H1 (cell line): ENCODE results near the gene SAA2. TPM values are rescaled to one million over a fixed set of nuclear protein-coding genes. Genes with fewer than 3 reads are reported as not detected.

Experiments
- CTCF ChIA-PET: fragments of 300-600 bp; sonication (Branson Sonifier 250); formaldehyde crosslinking; loops from one replicate; lab custom pipeline; 2021; ENCODE audit not compliant: partially characterized antibody; lab: Charles Lee
- POLR2A ChIA-PET: fragments of 300-600 bp; sonication (Branson Sonifier 250); formaldehyde crosslinking; loops from one replicate; lab custom pipeline; 2021; ENCODE audit warnings: inconsistent platforms; ENCODE audit not compliant: partially characterized antibody; lab: Charles Lee
- DNase-seq, 2 experiments: peaks; one replicate each; pipeline versions ENCODE4 v3.0.0 to v3.0.0-alpha.2; 2010 to 2022; ENCODE audit warnings: low spot score in 2 of 2, low read depth in 1 of 2, mixed read lengths in 1 of 2
- FAIRE-seq: peaks from 2 replicates; lab custom pipeline; 2011; peaks lifted over from hg19 to GRCh38; lab: Jason Lieb, UNC
- H2AFZ ChIP-seq: 2 replicates; pipeline ENCODE4 v1.8.1; 2012; ENCODE audit warnings: low read length, inconsistent platforms
- H2AK5ac ChIP-seq: 2 replicates; pipeline ENCODE4 v1.6.1; 2013; ENCODE audit warnings: low read depth, low read length
- H2BK120ac ChIP-seq: replicated peaks from 2 replicates; pipeline ENCODE3; 2013; ENCODE audit warnings: low read depth, low read length, inconsistent platforms
- H2BK12ac ChIP-seq: 2 replicates; pipeline ENCODE4 v1.6.1; 2013; ENCODE audit warnings: low read depth, low read length
- H2BK15ac ChIP-seq: 2 replicates; pipeline ENCODE4 v1.6.1; 2013; ENCODE audit warnings: low read length
- H2BK20ac ChIP-seq: 2 replicates; pipeline ENCODE4 v1.6.1; 2013; ENCODE audit warnings: low read length
- H2BK5ac ChIP-seq: 2 replicates; pipeline ENCODE4 v1.6.1; 2013; ENCODE audit warnings: low read depth, low read length
- H3K14ac ChIP-seq: 2 replicates; pipeline ENCODE4 v1.6.1; 2013; ENCODE audit warnings: inconsistent platforms; ENCODE audit not compliant: insufficient read length
- H3K18ac ChIP-seq: 2 replicates; pipeline ENCODE4 v1.6.1; 2013; ENCODE audit warnings: low read length; ENCODE audit errors: extremely low read depth
- H3K23ac ChIP-seq: 2 replicates; pipeline ENCODE4 v1.6.1; 2013; ENCODE audit warnings: inconsistent platforms; ENCODE audit not compliant: insufficient read length
- H3K23me2 ChIP-seq: 2 replicates; pipeline ENCODE4 v1.6.1; 2013; ENCODE audit warnings: low read depth, low read length
- H3K27ac ChIP-seq: 2 replicates; pipeline ENCODE4 v1.6.1; 2011; ENCODE audit warnings: low read depth, low read length, inconsistent platforms
- H3K27me3 ChIP-seq, 4 experiments: replicated peaks in 1 of 4; 1 replicate in 1 of 4; 2 replicates in 3 of 4; pipeline versions ENCODE4 v1.6.1 to v1.8.1; 2011 to 2013; ENCODE audit warnings: low read length in 3 of 4, mild to moderate bottlenecking in 3 of 4, inconsistent platforms in 2 of 4, mixed read lengths in 2 of 4, moderate library complexity in 1 of 4; ENCODE audit not compliant: control insufficient read depth in 3 of 4, insufficient read depth in 3 of 4; ENCODE audit errors: extremely low read depth in 1 of 4
- H3K36me3 ChIP-seq, 4 experiments: 2 replicates each; pipeline versions ENCODE4 v1.6.1 to v1.8.1; 2011 to 2013; ENCODE audit warnings: mild to moderate bottlenecking in 4 of 4, low read length in 3 of 4, moderate library complexity in 2 of 4, control low read depth in 1 of 4, inconsistent platforms in 1 of 4; ENCODE audit not compliant: insufficient read depth in 4 of 4, control insufficient read depth in 2 of 4
- H3K4ac ChIP-seq: replicated peaks from 2 replicates; pipeline ENCODE3; 2013; ENCODE audit warnings: low read length, low read depth, mixed read lengths, inconsistent platforms; ENCODE audit not compliant: insufficient read length
- H3K4me1 ChIP-seq, 4 experiments: replicated peaks in 1 of 4; 1 replicate in 1 of 4; 2 replicates in 3 of 4; pipeline versions ENCODE4 v1.6.1 to v1.8.1; 2011 to 2013; ENCODE audit warnings: low read length in 3 of 4, inconsistent platforms in 2 of 4, mixed read lengths in 1 of 4; ENCODE audit not compliant: insufficient read depth in 4 of 4, control insufficient read depth in 3 of 4
- H3K4me2 ChIP-seq, 2 experiments: 2 replicates each; pipeline versions ENCODE4 v1.6.1 to v1.8.1; 2011 to 2013; ENCODE audit warnings: low read depth in 2 of 2, low read length in 2 of 2, control low read depth in 1 of 2, inconsistent platforms in 1 of 2, mild to moderate bottlenecking in 1 of 2; ENCODE audit not compliant: insufficient read depth in 1 of 2
- H3K4me3 ChIP-seq, 4 experiments: fragments of 200-600, 300-600 bp in 1 of 4; sonication (generic), shearing (Covaris generic), sonication (Bioruptor Twin) in 1 of 4; 2 replicates each; pipeline versions ENCODE4 v1.5.1 to v1.8.1; 2011 to 2016; ENCODE audit warnings: low read length in 4 of 4, low read depth in 3 of 4, control low read depth in 2 of 4, inconsistent platforms in 2 of 4, mild to moderate bottlenecking in 2 of 4, mixed read lengths in 1 of 4, moderate library complexity in 1 of 4; ENCODE audit not compliant: insufficient read depth in 2 of 4; ENCODE audit errors: extremely low read depth in 1 of 4
- H3K56ac ChIP-seq: replicated peaks from 2 replicates; pipeline ENCODE3; 2013; ENCODE audit warnings: low read depth, mild to moderate bottlenecking, mixed read lengths, low read length, inconsistent platforms; ENCODE audit not compliant: insufficient read length
- H3K79me1 ChIP-seq: 2 replicates; pipeline ENCODE4 v1.6.1; 2013; ENCODE audit warnings: low read depth, low read length, control low read depth
- H3K79me2 ChIP-seq, 2 experiments: 2 replicates each; pipeline versions ENCODE4 v1.6.1 to v1.8.1; 2012 to 2013; ENCODE audit warnings: low read length in 2 of 2, mild to moderate bottlenecking in 2 of 2, inconsistent platforms in 1 of 2; ENCODE audit not compliant: insufficient read depth in 2 of 2, control insufficient read depth in 1 of 2
- H3K9ac ChIP-seq, 4 experiments: replicated peaks in 1 of 4; 1 replicate in 1 of 4; 2 replicates in 3 of 4; pipeline versions ENCODE4 v1.6.1 to v1.8.1; 2011 to 2013; ENCODE audit warnings: low read depth in 3 of 4, low read length in 3 of 4, control low read depth in 2 of 4, mild to moderate bottlenecking in 2 of 4, moderate library complexity in 2 of 4, inconsistent platforms in 1 of 4; ENCODE audit errors: extremely low read depth in 1 of 4
- H3K9me3 ChIP-seq, 2 experiments: 2 replicates each; pipeline versions ENCODE4 v1.6.1 to v1.8.1; 2012 to 2013; ENCODE audit warnings: mild to moderate bottlenecking in 2 of 2, moderate library complexity in 2 of 2, control low read depth in 1 of 2, inconsistent platforms in 1 of 2, low read depth in 1 of 2, low read length in 1 of 2, mixed read lengths in 1 of 2; ENCODE audit not compliant: insufficient read depth in 2 of 2
- H4K20me1 ChIP-seq, 2 experiments: replicated peaks in 1 of 2; 2 replicates each; pipeline versions ENCODE3 to v1.8.1; 2011 to 2013; ENCODE audit warnings: inconsistent platforms in 2 of 2, low read length in 2 of 2, mild to moderate bottlenecking in 1 of 2; ENCODE audit not compliant: insufficient read depth in 2 of 2, control insufficient read depth in 1 of 2
- H4K5ac ChIP-seq: 2 replicates; pipeline ENCODE4 v1.6.1; 2013; ENCODE audit warnings: low read length, low read depth, mixed read lengths, inconsistent platforms; ENCODE audit not compliant: insufficient read length
- H4K8ac ChIP-seq: 2 replicates; pipeline ENCODE4 v1.8.0; 2013; ENCODE audit warnings: mild to moderate bottlenecking, moderate library complexity, low read length, inconsistent platforms; ENCODE audit not compliant: insufficient read depth; ENCODE audit errors: extremely low read depth
- H4K91ac ChIP-seq: replicated peaks from 2 replicates; pipeline ENCODE3; 2013; ENCODE audit warnings: low read length, mixed read lengths, inconsistent platforms; ENCODE audit not compliant: insufficient read length
- ATF2 ChIP-seq: IDR thresholded peaks from 2 replicates; pipeline ENCODE4 v1.6.1; 2012; ENCODE audit warnings: low read length, inconsistent platforms
- BACH1 ChIP-seq: IDR thresholded peaks from 2 replicates; pipeline ENCODE4 v1.6.1; 2012; ENCODE audit warnings: low read length, improper control_type of control experiment
- CEBPB ChIP-seq: IDR thresholded peaks from 2 replicates; pipeline ENCODE4 v1.6.1; 2012; ENCODE audit warnings: low read depth, low read length
- HDAC6 ChIP-seq: IDR thresholded peaks from one replicate; pipeline ENCODE4 v1.7.1; 2012; ENCODE audit warnings: low read depth, mild to moderate bottlenecking, inconsistent platforms, low read length, moderate library complexity
- JUND ChIP-seq: IDR thresholded peaks from 2 replicates; pipeline ENCODE4 v1.6.1; 2011; ENCODE audit warnings: mild to moderate bottlenecking, improper control_type of control experiment, low read length
- POLR2AphosphoS5 ChIP-seq: IDR thresholded peaks from 2 replicates; pipeline ENCODE4 v1.6.1; 2011; ENCODE audit warnings: low read depth, low read length
- RFX5 ChIP-seq: IDR thresholded peaks from 2 replicates; pipeline ENCODE4 v1.6.1; 2011; ENCODE audit warnings: low read depth, low read length, improper control_type of control experiment, borderline replicate concordance
- RXRA ChIP-seq: IDR thresholded peaks from 2 replicates; pipeline ENCODE4 v1.6.1; 2011; ENCODE audit warnings: low read depth, mild to moderate bottlenecking, low read length, moderate library complexity; ENCODE audit not compliant: insufficient read depth
- WGBS, 2 experiments: shearing (Covaris generic) in 1 of 2; methylation state at CpG; one replicate each; pipeline versions ENCODE4 v1.1.6 to v1.1.7; 2013 to 2015; ENCODE audit warnings: low lambda C conversion rate in 2 of 2, mixed read lengths in 2 of 2, inconsistent platforms in 1 of 2, low coverage in 1 of 2, missing lambda C conversion rate in 1 of 2; ENCODE audit not compliant: insufficient replicate concordance in 2 of 2, insufficient coverage in 1 of 2, insufficient read length in 1 of 2; ENCODE audit errors: extremely low coverage in 1 of 2, missing lambda C conversion rate in 1 of 2; 5-methylcytosine and 5-hydroxymethylcytosine counted together
- polyA plus RNA-seq, 7 experiments: library from polyadenylated mRNA; depleted of rRNA in 3 of 7; stranded (reverse) in 5 of 7; unstranded in 2 of 7; fragments of >200 nt in 5 of 7; fragments of 200-250 nt in 2 of 7; gene quantifications; 1 replicate in 5 of 7; 2 replicates in 1 of 7; 4 replicates in 1 of 7; pipeline versions ENCODE4 v1.2.1 to v1.2.3, GENCODE V29; 2011 to 2013; ENCODE audit warnings: missing spikeins in 2 of 7, mixed read lengths in 2 of 7
- total RNA-seq: library from RNA; stranded (reverse); fragmentation: NEBNext Ultra II Directional; extraction: Animal tissue kit (Norgen Biotek cat#: 25700); gene quantifications from 2 replicates; pipeline ENCODE4 v1.2.1, GENCODE V29; 2021
- TF ChIP-seq, protein P1 (sequence below), 3 experiments: IDR thresholded peaks; 1 replicate in 2 of 3; 2 replicates in 1 of 3; pipeline versions ENCODE4 v1.5.1 to v1.6.1; 2011; ENCODE audit warnings: low read length in 3 of 3, mild to moderate bottlenecking in 3 of 3, inconsistent platforms in 2 of 3, low read depth in 1 of 3, moderate library complexity in 1 of 3; ENCODE audit not compliant: insufficient read depth in 1 of 3; ENCODE audit errors: control extremely low read depth in 1 of 3

SAA2 gene
- total and polyA plus RNA-seq, 2 of the 8 experiments (the other 6 are each of a cell fraction or from before 2014, with no cell fraction given) = not detected

DNA sequence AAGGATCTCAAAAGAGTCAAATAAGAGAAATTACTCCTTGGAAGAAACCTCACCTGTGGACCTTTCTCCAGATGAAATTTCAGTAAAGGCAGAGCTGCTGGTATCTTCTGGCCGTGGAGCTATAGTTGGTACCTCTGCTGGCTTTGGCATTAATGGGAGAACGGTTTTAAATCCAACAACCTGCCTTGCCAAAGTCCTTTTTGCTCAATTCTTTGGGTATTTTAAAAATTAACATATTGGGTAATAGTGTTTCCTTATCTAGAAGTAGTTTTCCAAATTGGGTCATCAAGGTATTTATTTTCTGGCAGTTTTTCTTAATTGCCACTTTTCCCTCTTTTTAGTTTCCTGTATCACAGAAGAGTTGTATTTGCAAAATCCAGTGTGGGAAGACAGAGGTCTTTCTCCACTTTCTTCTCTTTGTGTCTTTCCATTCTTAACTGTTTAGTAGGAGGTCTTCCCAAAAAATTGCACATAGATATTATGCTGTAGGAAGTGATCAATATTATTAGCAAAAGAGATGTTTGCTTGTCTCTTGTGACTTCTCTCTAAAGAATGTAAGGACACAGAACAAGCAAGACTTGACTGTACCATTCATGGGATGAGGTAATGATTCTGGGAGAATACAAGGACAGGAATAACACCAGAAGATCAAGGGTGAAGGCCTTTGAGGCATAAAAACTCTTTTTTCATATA lies 11.7 kb downstream of the SAA2 start, which contains the start of gene SAA4:
Gene SAA4, minus strand, starts transcription at position 139 of the 693 bp plus-strand sequence. CDS start 876 bp downstream, outside the sequence.
- Histone ChIP-seq H3K18ac (no peak within 1 kb of the TSS), H2AK5ac (no peak within 1 kb of the TSS), H2BK15ac (no peak within 1 kb of the TSS), H4K91ac (no peak within 1 kb of the TSS), H3K14ac (no peak within 1 kb of the TSS), H3K27ac (no peak within 1 kb of the TSS), H3K9ac (no peak within 1 kb of the TSS), H3K27me3 (no peaks in the 10 kb centered on the region; a peak in 1 of 7 replicates), H3K4ac (no peak within 1 kb of the TSS), H3K4me3 (no peak within 1 kb of the TSS), H2BK20ac (no peak within 1 kb of the TSS), H4K20me1 (no peaks in the 10 kb centered on the region), H3K4me1 (no peaks in the 10 kb centered on the region), H4K5ac (no peak within 1 kb of the TSS), H2BK5ac (no peak within 1 kb of the TSS), H4K8ac (no peak within 1 kb of the TSS), H3K4me2 (no peak within 1 kb of the TSS), H3K36me3 (no peaks in the 10 kb centered on the region), H2AFZ (no peak within 1 kb of the TSS), H3K23me2 (no peaks in the 10 kb centered on the region), H3K79me1 (no peaks in the 10 kb centered on the region), H3K9me3 (no peaks in the 10 kb centered on the region), H3K79me2 (no peaks in the 10 kb centered on the region), H3K23ac (no peak within 1 kb of the TSS), H3K56ac (no peak within 1 kb of the TSS), H2BK12ac (no peak within 1 kb of the TSS), H2BK120ac (no peak within 1 kb of the TSS)
- WGBS, 2 experiments = 89% methylated on average over 2 of the region's 2 CpGs; no CpG with 5 or more reads in 1 of the 2 experiments
- ChIA-PET POLR2A (no interaction called here), CTCF (interaction anchor here (0.9 kb wide), 1 partner anchor 13 kb away, joined by 3 read pairs; no protein-coding TSS in a partner anchor)
- DNase-seq = no peak
- no peak for FAIRE-seq
- TF ChIP-seq BACH1 (no peak), HDAC6 (no peak), JUND (no peak), RFX5 (no peak), ATF2 (no peak), RXRA (no peak), CEBPB (no peak), POLR2AphosphoS5 (no peak)
- TF ChIP-seq, protein P1, sequence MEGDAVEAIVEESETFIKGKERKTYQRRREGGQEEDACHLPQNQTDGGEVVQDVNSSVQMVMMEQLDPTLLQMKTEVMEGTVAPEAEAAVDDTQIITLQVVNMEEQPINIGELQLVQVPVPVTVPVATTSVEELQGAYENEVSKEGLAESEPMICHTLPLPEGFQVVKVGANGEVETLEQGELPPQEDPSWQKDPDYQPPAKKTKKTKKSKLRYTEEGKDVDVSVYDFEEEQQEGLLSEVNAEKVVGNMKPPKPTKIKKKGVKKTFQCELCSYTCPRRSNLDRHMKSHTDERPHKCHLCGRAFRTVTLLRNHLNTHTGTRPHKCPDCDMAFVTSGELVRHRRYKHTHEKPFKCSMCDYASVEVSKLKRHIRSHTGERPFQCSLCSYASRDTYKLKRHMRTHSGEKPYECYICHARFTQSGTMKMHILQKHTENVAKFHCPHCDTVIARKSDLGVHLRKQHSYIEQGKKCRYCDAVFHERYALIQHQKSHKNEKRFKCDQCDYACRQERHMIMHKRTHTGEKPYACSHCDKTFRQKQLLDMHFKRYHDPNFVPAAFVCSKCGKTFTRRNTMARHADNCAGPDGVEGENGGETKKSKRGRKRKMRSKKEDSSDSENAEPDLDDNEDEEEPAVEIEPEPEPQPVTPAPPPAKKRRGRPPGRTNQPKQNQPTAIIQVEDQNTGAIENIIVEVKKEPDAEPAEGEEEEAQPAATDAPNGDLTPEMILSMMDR (IDR thresholded peaks at IDR 0.05; ENCODE audit: control extremely low read depth in 1 of 3, insufficient read depth in 1 of 3, low read depth in 1 of 3, low read length in 3 of 3) = no peak
